ENCODE measurements around the gene MUC6.
"Not testable (repeated sequence)": the region's sequence is repeated elsewhere in the genome, so short reads cannot be mapped to it uniquely, and the experiment has no call there.

MUC6 gene

DNA sequence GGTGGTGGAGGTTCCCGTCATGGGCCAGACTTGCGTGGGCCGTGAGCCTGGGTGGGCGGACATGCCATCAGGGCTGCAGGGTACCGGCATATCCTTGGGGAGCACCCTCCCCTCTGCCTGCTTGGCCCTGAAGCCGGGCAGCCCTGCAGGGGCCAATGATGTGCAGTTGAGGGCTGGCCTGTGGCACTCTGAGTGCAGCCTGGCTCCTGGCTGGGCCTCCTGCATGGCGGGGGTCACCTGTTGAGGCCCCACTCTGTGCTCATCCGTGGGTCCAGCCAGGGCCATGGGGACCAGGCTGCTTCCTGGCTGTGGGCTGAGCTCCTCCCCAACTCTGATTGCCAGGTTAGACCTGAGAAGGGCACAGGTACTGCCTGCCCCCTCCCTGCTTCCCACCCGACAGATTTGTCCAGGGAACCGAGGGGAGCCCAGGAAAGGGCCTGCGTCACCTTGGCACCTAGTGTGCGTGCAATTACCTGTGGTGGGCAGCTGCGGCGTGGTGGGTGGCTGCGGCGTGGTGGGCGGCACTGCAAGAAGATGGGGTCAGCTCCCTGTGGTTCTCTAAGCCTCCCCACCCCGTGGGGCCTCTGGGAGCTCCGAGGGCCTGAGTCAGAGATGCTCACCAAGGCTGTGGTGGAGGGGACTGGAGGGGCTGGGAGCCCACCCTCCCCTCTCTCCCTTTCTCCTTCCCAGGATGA, 16.2 kb downstream of the MUC6 start:
- no peaks in the 10 kb centered on the region for H3K27me3 ChIP-seq

DNA sequence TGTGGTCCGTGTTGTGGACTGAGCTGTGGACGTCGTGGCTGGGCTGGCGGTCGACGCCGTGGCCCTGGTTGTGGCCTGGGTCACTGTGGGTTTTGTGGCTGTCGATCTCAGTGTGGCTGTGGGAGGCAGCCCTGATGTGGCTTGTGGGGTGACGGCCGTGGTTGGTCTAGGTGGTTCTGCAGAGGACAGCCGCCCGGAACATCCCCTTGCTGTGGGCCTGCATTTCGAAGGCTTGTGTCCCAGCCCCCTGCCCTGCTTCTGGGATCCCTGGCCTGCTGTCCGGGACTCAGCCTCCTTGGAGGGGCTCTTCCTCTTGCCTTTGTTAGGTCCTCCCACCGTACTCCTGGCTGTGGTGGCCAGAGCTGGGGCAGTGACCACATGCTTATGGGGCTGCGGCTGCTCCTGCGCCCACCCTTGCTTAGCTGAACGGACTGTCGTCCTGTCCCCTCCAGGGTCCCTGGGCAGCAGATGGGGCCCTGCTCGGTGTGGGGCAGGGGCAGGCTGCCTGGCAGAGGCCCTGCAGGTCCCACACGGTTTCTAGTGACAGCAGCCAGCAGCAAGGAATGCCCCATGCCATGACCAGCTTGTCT, 17.1 kb downstream of the MUC6 start:
- TF ChIP-seq, protein P1, sequence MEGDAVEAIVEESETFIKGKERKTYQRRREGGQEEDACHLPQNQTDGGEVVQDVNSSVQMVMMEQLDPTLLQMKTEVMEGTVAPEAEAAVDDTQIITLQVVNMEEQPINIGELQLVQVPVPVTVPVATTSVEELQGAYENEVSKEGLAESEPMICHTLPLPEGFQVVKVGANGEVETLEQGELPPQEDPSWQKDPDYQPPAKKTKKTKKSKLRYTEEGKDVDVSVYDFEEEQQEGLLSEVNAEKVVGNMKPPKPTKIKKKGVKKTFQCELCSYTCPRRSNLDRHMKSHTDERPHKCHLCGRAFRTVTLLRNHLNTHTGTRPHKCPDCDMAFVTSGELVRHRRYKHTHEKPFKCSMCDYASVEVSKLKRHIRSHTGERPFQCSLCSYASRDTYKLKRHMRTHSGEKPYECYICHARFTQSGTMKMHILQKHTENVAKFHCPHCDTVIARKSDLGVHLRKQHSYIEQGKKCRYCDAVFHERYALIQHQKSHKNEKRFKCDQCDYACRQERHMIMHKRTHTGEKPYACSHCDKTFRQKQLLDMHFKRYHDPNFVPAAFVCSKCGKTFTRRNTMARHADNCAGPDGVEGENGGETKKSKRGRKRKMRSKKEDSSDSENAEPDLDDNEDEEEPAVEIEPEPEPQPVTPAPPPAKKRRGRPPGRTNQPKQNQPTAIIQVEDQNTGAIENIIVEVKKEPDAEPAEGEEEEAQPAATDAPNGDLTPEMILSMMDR (IDR thresholded peaks at IDR 0.05; ENCODE audit: low read depth, low read length): no peak
- Histone ChIP-seq H3K36me3 (no peaks in the 10 kb centered on the region), H3K9me3 (no peaks in the 10 kb centered on the region), H3K27me3 (no peaks in the 10 kb centered on the region), H3K4me3 (ENCODE audit: low read depth, low read length) (no peak overlapping the region), H3K4me1 (no peaks in the 10 kb centered on the region)
- DNase-seq: no peak

More for the DNA sequence above, 16.2 kb downstream of the MUC6 start:
- no peak for DNase-seq
- Histone ChIP-seq H3K36me3 (no peaks in the 10 kb centered on the region), H3K4me3 (ENCODE audit: low read depth, low read length) (no peak overlapping the region), H3K4me1 (no peaks in the 10 kb centered on the region), H3K9me3 (no peaks in the 10 kb centered on the region)
- TF ChIP-seq, protein P1 (IDR thresholded peaks at IDR 0.05; ENCODE audit: low read depth, low read length): no peak

DNA sequence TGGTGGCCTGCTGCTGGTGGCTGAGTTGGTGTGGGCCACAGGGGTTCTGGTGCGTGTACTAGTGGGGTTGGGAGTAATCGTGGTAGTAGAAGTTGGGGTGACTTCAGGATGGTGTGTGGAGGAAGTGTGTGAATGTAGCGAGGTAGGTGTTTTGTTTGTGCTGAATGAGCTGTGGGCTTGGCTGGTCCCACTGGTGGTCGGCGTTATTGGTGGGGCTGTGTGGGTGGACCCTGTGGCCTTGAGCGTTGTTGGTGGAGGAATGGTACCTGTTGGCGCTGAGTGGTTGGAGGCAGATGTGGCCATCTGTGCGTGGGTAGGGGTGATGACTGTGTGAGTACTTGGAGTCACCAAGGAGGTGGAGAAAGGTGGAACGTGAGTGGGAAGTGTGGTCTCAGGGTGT, 18.4 kb downstream of the MUC6 start:
- H3K4me1 ChIP-seq: no peaks in the 10 kb centered on the region; the same call in 1 of the 2 replicates
- no peak for DNase-seq
- no peak overlapping the region for H3K4me3 ChIP-seq (ENCODE audit: low read depth, low read length)
- H3K9me3 ChIP-seq: no peaks in the 10 kb centered on the region
- H3K36me3 ChIP-seq: no peaks in the 10 kb centered on the region
- no peaks in the 10 kb centered on the region for H3K27me3 ChIP-seq
- TF ChIP-seq, protein P1 (IDR thresholded peaks at IDR 0.05; ENCODE audit: low read depth, low read length): no peak

DNA sequence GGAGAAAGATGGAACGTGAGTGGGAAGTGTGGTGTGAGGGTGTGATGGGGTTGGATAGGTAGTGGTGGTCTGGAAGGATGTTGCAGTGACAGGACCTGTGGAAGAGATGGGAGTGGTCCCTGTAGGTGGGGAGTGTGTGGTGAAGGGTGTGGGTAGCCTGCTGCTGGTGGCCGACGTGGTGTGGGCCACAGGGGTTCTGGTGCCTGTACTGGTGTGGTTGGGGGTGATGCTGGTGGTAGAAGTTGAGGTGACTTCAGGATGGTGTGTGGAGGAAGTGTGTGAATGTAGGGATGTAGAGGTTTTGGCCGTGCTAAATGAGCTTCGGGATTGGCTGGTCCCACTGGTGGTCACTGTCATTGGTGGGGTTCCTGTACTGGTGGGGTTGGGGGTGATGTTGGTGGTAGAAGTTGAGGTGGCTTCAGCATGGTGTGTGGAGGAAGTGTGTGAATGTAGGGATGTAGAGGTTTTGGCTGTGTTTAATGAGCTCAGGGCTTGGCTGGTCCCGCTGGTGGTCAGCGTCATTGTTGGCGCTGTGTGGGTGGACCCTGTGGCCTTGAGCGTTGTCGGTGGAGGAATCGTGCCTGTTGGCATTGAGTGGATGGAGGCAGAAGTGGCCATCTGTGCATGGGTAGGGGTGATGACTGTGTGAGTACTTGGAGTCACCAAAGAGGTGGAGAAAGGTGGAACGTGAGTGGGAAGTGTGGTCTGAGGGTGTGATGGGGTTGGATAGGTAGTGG, 19.1 kb downstream of the MUC6 start:
- TF ChIP-seq, protein P1 (IDR thresholded peaks at IDR 0.05; ENCODE audit: low read depth, low read length): no peak
- peak; percentile 22 for DNase-seq
- Histone ChIP-seq H3K4me3 (ENCODE audit: low read depth, low read length) (no peak overlapping the region), H3K4me1 (no peaks in the 10 kb centered on the region; the same call in none of the 2 replicates), H3K36me3 (no peaks in the 10 kb centered on the region), H3K27me3 (no peaks in the 10 kb centered on the region), H3K9me3 (no peaks in the 10 kb centered on the region)

DNA sequence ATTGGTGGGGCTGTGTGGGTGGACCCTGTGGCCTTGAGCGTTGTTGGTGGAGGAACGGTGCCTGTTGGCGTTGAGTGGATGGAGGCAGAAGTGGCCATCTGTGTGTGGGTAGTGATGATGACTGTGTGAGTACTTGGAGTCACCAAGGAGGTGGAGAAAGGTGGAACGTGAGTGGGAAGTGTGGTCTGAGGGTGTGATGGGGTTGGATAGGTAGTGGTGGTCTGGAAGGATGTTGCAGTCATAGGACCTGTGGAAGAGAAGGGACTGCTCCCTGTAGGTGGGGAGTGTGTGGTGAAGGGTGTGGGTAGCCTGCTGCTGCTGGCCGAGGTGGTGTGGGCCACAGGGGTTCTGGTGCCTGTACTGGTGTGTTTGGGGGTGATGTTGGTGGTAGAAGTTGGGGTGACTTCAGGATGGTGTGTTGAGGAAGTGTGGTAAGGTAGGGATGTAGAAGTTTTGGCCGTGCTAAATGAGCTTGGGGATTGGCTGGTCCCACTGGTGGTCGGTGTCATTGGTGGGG, 19.9 kb downstream of the MUC6 start:
- not testable (repeated sequence) for H3K4me3 ChIP-seq (ENCODE audit: low read depth, low read length); H3K4me1 ChIP-seq; DNase-seq; H3K36me3 ChIP-seq; H3K27me3 ChIP-seq; H3K9me3 ChIP-seq

DNA sequence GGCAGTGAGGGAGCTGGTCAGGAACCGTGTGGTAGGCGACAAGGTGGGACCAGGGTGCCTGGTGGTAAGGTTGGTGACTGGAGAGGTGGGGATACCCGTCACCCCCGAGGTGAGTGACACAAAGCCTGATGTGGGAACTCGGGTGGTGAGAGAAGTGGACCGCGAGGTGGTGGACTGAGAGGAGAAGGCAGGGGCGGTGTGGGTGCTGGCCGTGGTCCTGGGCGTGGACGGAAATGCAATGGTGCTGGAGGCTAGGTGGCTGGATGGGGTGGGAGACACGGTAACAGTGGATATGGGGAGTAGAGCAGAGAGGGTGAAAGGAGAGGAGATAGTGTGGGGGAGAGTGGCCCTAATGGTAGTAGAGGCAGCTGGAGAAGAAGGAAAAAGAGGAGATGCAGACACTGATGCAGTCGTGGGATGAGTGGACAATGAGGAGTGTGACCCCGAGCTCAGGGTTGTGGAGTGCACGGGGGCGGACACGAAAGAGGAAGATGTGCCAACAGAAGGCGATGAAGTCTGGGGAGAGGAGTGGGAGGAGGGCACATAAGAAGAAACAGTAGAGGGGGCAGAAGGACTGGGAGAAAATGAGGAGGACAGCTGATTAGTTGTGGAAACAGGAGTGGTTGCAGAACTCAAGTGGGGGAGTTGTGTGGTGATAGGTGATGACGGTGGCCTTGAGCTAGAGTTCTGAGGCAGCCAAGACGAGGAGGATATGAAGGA, 20.5 kb downstream of the MUC6 start:
- TF ChIP-seq, protein P1 (IDR thresholded peaks at IDR 0.05; ENCODE audit: low read depth, low read length): no peak
- H3K4me1 ChIP-seq: no peaks in the 10 kb centered on the region; the same call in none of the 2 replicates
- no peaks in the 10 kb centered on the region for H3K9me3 ChIP-seq
- H3K4me3 ChIP-seq (ENCODE audit: low read depth, low read length): no peak overlapping the region
- peaks cover 6% of the 10 kb centered on the region for H3K36me3 ChIP-seq
- DNase-seq: no peak
- no peaks in the 10 kb centered on the region for H3K27me3 ChIP-seq

Measured in BE2C (cell line).